PC-9 (cell line): ENCODE results near the gene FAM13C.

Source experiments
- EZH2 ChIP-seq: fragments of 200-600 bp; sonication (generic); IDR thresholded peaks from 2 replicates; pipeline ENCODE4 v1.8.0; 2017; ENCODE audit warnings: antibody characterized with exemption, low read depth
- TF ChIP-seq, protein P1 (sequence below): fragments of 200-600 bp; sonication (generic); conservative IDR thresholded peaks from 2 replicates; pipeline ENCODE4 v1.6.1; 2017; ENCODE audit warnings: mixed run types, antibody characterized with exemption, mild to moderate bottlenecking, moderate library complexity

GRCh38 chr10:59315465-59315864 is 46.9 kb downstream of the FAM13C start:
- TF ChIP-seq, protein P1, sequence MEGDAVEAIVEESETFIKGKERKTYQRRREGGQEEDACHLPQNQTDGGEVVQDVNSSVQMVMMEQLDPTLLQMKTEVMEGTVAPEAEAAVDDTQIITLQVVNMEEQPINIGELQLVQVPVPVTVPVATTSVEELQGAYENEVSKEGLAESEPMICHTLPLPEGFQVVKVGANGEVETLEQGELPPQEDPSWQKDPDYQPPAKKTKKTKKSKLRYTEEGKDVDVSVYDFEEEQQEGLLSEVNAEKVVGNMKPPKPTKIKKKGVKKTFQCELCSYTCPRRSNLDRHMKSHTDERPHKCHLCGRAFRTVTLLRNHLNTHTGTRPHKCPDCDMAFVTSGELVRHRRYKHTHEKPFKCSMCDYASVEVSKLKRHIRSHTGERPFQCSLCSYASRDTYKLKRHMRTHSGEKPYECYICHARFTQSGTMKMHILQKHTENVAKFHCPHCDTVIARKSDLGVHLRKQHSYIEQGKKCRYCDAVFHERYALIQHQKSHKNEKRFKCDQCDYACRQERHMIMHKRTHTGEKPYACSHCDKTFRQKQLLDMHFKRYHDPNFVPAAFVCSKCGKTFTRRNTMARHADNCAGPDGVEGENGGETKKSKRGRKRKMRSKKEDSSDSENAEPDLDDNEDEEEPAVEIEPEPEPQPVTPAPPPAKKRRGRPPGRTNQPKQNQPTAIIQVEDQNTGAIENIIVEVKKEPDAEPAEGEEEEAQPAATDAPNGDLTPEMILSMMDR, result no peak
- no peak for TF ChIP-seq EZH2
